Ovary (tissue), 9 donors: ENCODE data around the gene RSPO3. TPM values are rescaled to one million over a fixed set of nuclear protein-coding genes. Genes with fewer than 3 reads are reported as not detected.
"Not testable (repeated sequence)": the region's sequence is repeated elsewhere in the genome, so short reads cannot be mapped to it uniquely, and the experiment has no call there.

ENCODE experiments used
- DNase-seq, 5 donors: peaks; one replicate each; pipeline ENCODE4 v3.0.0-alpha.2; 2019 to 2020
- H3K27ac ChIP-seq, 2 donors: fragments of 200-600 bp; one replicate each; pipeline versions ENCODE4 v1.5.1 to v1.8.0; 2019 to 2022
- H3K27me3 ChIP-seq: fragments of 200-600 bp; one replicate; pipeline ENCODE4 v1.8.0; 2022
- H3K36me3 ChIP-seq: fragments of 200-600 bp; sonication (generic); one replicate; pipeline ENCODE4 v1.5.1; 2019
- H3K4me1 ChIP-seq: one replicate; pipeline ENCODE4 v1.8.1; 2013; ENCODE audit warnings: mild to moderate bottlenecking, moderate library complexity; ENCODE audit not compliant: insufficient read depth
- H3K4me3 ChIP-seq: fragments of 200-600 bp; sonication (generic); one replicate; pipeline ENCODE4 v1.5.1; 2017
- H3K9me3 ChIP-seq, 2 donors: fragments of 200-600 bp in 1 of 2; sonication (generic) in 1 of 2; one replicate each; pipeline versions ENCODE4 v1.5.1 to v1.8.1; 2013 to 2019; ENCODE audit warnings: mild to moderate bottlenecking in 1 of 2, moderate library complexity in 1 of 2
- CTCF ChIP-seq, 3 donors: fragments of 450-650 bp in 2 of 3; fragments of 200-600 bp in 1 of 3; IDR thresholded peaks; one replicate each; pipeline versions ENCODE4 v1.5.1 to v1.8.0; 2016 to 2022; ENCODE audit warnings: antibody characterized with exemption in 3 of 3, mild to moderate bottlenecking in 1 of 3
- EP300 ChIP-seq: sonication (generic); formaldehyde crosslinking; IDR thresholded peaks from one replicate; pipeline ENCODE4 v1.6.1; 2017; ENCODE audit warnings: antibody characterized with exemption
- POLR2A ChIP-seq: fragments of 450-650 bp; IDR thresholded peaks from one replicate; pipeline ENCODE4 v1.6.1; 2017; ENCODE audit warnings: antibody characterized with exemption, mild to moderate bottlenecking, moderate library complexity
- WGBS, 3 donors: extraction: QIAGEN DNeasy Blood & Tissue Kit in 1 of 3; methylation state at CpG; one replicate each; pipeline versions ENCODE4 v1.1.5 to v1.1.7; 2013 to 2017; 5-methylcytosine and 5-hydroxymethylcytosine counted together
- intact Hi-C, 4 donors: fragments of 100-400 bp; cut with DNase I; formaldehyde crosslinking; loops; one replicate each; pipeline versions ENCODE4 v1.11.0 to v1.15.1; 2022 to 2023
- polyA plus RNA-seq, 2 donors: library from polyadenylated mRNA; stranded (reverse); fragments of 200-250 nt in 1 of 2; fragments of 350-450 nt in 1 of 2; fragmentation: Illumina TruSeq in 1 of 2; extraction: RNeasy Lipid Tissue Mini Kit (QIAGEN cat#74804) in 1 of 2; gene quantifications; one replicate each; pipeline ENCODE4 v1.2.3, GENCODE V29; 2013 to 2014
- total RNA-seq, 7 donors: library from RNA; depleted of rRNA in 2 of 7; stranded (reverse); fragments of >200 nt in 2 of 7; fragmentation: NEBNext Ultra II Directional in 3 of 7; extraction: Animal tissue kit (Norgen Biotek cat#: 25700) in 3 of 7; gene quantifications; one replicate each; pipeline versions ENCODE4 v1.1.0 to v1.2.4, GENCODE V29; 2016 to 2023
- donor health status: DM: no; HTN: no; CAD: no; lungs with moderate emphysema.
- donor health status: DM: no; HTN: no; CAD: no.
- donor health status: Bipolar disorder and iron deficiency.
- donor health status: DM: yes; HTN: yes; CAD: no.
- donor health status: DM: no; HTN: no; CAD: no.
- donor health status: DM: yes; HTN: yes; CAD: no.

The RSPO3 gene
- total and polyA plus RNA-seq, 9 donors = 0.12 to 35.9 (median 1.6) TPM; not detected in 1

- intact Hi-C loops = no loop called here
- H3K9me3 ChIP-seq = peaks cover 0 to 2% of the 10 kb centered on the region in 2 donors
- WGBS, 3 donors = 71 to 78% (median 78%) methylated on average over 1 of the region's 1 CpG
- no peak for DNase-seq
- TF ChIP-seq CTCF (IDR thresholded peaks at IDR 0.05) (no peak), EP300 (no peak), POLR2A (no peak)
- no peaks in the 10 kb centered on the region for H3K27me3 ChIP-seq
- no peak overlapping the region for H3K4me3 ChIP-seq
- no peaks in the 10 kb centered on the region for H3K4me1 ChIP-seq
- no peak overlapping the region for H3K27ac ChIP-seq
- H3K36me3 ChIP-seq = no peaks in the 10 kb centered on the region
Measured at GRCh38 chr6:127225497-127225896, 107.0 kb downstream of the RSPO3 start.

- H3K9me3 ChIP-seq, intact Hi-C loops, DNase-seq, H3K4me1 ChIP-seq, H3K4me3 ChIP-seq, H3K36me3 ChIP-seq, H3K27me3 ChIP-seq, H3K27ac ChIP-seq: not testable (repeated sequence)
- 56 to 82% (median 59%) methylated on average over 3 of the region's 3 CpGs for WGBS, 3 donors
Measured at GRCh38 chr6:127233819-127234218, 115.3 kb downstream of the RSPO3 start.

- Histone ChIP-seq H3K4me3 (no peak overlapping the region), H3K27ac (no peak overlapping the region), H3K27me3 (no peaks in the 10 kb centered on the region), H3K36me3 (no peaks in the 10 kb centered on the region), H3K4me1 (no peaks in the 10 kb centered on the region), H3K9me3 (no peaks in the 10 kb centered on the region)
- 4 to 20% (median 11%) methylated on average over 1 of the region's 1 CpG for WGBS, 3 donors
- TF ChIP-seq EP300 (no peak), POLR2A (no peak)
- DNase-seq = no peak
- intact Hi-C loops = no loop called here
Measured at GRCh38 chr6:127243501-127243900, 125.0 kb downstream of the RSPO3 start.

Other genes with a start within 250 kb of the RSPO3 start
- 10 to 100 TPM; 42.2 to 54.8 (median 45.8) TPM for gene RNF146, start 148.2 kb downstream of the RSPO3 start, total RNA-seq
- gene RNF146, start 148.2 kb downstream of the RSPO3 start, polyA plus RNA-seq = 10 to 100 TPM; 43.4 to 55.8 TPM
- 10 to 100 TPM; 19.3 to 40.3 (median 21.8) TPM for gene ECHDC1, start 224.9 kb downstream of the RSPO3 start, total RNA-seq
- 10 to 100 TPM; 23.9 to 34.9 TPM for gene ECHDC1, start 224.9 kb downstream of the RSPO3 start, polyA plus RNA-seq